NCI-H82 (cell line): ENCODE data around the gene SYNE3.
A peak's percentile ranks its signal among the peaks of the same experiment; 100 is the strongest.

Experiments
- DNase-seq: peaks from one replicate; lab custom pipeline; 2025; lab: John Stamatoyannopoulos, UW

Gene SYNE3

DNA sequence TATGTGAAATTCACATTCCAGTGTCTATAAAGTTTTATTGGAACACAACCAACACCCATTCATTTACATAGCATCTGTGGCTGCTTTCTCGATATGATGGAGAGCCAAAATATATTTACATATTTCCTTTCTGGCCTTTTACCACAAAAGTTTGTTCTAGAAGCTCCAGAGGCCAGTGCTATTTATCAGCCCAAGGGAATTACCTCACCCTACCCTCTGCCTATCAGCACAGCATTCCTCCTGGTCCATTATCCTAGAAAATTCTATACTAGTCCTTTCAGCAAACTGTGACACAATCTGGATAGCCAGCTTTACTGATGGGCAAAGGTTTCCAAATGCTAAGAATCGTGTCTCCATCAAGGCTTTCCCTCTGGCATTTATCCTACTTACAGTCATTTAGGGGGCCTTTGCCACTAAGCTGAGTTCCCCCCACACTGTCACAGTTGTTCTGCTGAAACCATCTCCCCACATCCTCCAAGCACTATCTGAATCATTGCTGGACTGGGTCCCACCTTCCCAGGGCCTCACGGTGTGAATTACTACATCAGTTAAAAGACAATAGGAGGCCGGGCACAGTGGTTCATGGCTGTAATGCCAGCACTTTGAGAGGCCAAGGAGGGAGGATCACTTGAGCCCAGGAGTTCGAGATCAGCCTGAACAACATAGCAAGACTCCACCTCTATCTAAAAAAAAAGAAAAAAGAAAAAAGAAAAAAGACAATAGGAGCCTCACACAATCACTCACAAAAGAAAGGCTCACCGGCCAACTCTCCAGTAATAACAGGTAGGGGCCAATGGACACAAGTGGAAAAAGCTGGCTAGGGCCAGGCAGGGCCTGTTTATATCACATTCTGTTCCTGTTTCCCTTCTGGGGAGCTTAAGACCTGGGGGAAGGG lies 12.1 kb downstream of the SYNE3 start:
- DNase-seq, result no peak

DNA sequence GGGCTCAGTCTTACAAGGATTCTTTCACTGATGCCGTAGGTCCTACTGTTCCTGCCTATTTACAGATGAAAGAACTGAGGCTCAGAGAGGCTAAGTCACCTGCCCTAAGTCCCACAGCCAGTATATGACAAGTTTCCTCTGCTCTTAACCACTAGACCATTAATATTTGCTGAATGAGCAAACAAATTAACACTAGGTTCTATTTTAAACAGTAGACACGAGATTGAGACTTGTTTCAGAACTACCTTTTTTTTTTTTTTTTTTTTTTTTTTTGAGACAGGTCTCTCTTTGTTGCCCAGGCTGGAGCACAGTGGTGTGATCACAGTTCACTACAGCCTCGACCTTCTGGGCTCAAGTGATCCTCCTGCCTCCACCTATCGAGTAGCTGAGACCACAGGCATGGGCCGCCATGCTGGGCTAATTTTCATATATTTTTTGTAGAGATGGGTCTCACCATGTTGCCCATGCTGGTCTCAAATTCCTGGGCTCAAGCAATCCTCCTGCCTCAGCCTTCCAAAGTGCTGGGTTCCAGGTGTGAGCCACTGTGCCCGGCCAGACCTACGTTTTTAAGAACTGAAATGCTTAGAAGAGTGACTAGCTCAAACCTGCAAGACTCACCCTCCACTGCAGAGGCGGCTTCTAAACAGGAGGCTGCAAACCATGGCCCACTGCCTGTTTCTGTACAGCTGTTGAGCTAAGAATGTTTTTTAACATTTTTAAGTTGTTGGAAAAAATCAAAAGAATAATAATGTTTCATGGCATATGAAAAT lies 12.9 kb downstream of the SYNE3 start:
- no peak for DNase-seq

DNA sequence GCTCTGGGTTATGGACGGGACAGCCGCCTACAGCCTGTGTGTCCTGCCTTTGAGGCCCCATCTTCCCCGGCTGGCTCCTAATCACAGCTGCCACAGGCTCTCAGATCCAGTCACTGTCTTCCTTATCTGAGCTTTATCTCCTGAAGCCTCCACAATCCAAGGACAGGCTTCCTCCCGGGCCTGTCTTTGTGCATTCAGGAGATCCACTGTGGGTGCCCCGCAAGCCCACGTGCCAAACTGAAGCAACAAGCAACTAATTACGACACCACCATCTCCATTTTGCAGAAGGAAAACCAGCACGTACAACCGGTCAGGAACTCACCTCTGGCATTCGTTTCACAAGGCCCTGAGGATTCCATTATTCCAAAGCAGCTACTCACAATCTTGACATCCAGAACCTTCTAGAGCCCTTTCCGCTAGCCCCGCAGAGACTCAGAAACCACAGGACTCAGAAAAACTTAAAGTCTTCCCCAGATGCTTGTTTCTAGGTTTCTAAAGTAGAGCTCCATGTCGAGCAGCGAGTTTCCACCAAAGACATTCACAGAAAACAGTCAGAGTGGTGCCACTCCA lies 14.0 kb downstream of the SYNE3 start:
- DNase-seq, result no peak

DNA sequence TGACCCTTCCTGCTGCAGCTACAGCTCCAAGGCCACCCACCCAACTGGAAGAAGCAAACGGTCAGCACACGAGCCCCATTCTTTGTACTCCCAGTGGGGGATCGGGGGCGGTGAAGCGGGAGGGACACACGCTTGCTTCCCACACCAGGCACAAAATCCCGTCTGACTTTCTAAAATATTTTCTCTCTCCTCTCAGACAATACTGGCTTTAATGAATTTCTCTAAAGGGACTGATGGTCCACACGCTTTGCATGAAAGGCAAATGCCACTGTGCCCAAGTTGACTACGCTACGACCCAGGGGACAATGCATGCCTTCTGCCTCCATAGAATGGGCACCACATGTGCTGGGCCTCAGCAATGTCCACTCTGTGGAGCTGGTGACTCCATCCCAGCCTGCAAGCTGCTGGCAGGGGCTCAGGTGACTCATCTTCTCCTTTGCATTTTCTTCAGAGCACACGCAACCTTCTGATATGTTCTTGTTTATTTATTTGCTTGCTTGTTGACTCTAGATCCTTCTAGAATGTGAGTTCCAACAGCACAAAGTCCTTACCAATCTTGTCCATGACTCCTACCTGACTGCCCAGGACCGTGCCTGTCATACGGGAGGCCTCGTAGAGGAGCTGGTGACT lies 15.6 kb downstream of the SYNE3 start:
- DNase-seq, result no peak

GRCh38 chr14:95500201-95500681 lies 16.2 kb downstream of the SYNE3 start:
- DNase-seq, result no peak

DNA sequence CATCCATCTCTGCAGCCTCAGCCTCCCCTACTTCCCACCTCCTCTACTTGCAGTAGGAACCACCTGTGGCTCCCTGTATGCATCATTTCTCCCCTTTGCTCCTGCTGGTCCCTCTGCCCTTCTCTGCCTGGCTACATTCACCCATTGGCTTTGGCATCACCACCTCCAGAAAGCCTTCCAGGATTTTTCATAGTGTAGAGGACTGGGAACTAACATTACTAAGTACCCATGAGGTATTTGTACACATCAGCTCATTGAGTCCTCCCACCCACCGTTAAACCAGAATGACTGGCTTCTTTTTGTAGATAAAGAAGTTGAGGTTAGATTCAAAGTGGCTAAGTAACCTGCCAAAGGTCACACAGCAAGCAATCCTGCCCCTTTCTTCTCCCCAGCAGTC lies 17.1 kb downstream of the SYNE3 start:
- no peak for DNase-seq

DNA sequence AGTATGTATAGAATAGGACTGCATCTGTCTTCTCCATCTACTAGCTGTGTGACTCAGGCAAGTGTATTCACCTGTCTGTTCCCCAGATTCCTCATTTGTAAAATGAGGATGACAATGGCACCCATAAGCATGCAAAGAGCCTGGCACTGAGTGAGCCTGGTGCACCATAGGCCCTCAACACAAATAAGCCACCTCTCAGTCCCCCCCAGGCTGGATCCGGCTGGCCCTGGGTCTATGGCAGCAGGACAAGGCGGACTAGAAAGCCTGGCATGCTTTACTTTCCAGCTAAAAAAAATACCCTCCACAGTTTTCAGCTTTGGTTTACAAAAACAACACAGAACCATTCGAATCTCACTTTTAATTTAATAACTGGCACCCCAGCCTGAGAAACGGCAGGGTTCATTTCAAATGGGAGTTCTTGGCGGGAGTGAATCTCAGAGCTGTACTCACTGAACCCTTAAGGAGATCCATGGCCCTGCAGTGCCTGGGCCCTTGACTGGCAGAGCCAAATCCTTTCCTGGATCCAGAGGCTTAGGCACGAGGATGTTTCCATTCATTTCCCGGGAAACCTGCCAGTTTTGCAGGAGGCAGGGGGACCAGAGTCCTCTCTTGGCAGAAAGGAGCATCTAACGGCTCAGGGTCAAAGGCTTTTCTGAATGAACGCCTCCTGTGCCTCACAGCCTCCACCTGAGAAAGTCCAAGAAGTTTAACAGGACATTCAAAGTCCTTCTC lies 17.7 kb downstream of the SYNE3 start:
- DNase-seq, result peak; percentile 9

GRCh38 chr14:95497561-95498011 lies 18.9 kb downstream of the SYNE3 start:
- DNase-seq, result peak; percentile 86

GRCh38 chr14:95496690-95497259 lies 19.7 kb downstream of the SYNE3 start:
- peak; percentile 21 for DNase-seq

GRCh38 chr14:95496111-95496681 lies 20.3 kb downstream of the SYNE3 start:
- DNase-seq, result no peak

GRCh38 chr14:95495538-95496025 lies 20.9 kb downstream of the SYNE3 start:
- no peak for DNase-seq

DNA sequence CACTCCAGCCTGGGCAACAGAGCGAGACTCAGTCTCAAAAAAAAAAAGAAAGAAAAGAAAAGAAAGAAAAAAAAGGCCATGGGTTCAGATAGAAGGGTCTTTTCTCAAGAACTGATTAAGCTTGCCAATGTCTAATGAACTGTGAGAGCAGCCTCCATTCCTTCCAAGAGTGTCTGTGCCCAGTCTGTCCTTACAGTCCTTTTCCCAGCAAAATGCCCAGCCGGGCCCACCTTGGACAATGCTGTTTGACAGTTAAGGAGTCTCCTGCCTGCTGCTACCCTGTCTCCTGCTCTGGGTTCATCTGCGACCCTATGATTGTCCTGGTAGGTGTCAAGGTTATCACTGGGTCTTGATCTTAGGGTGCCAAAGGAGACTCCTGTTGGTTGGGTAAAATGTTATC lies 21.4 kb downstream of the SYNE3 start:
- no peak for DNase-seq

- no peak for DNase-seq
These were observed 22.0 kb downstream of the SYNE3 start for GRCh38 chr14:95494456-95494855.

DNA sequence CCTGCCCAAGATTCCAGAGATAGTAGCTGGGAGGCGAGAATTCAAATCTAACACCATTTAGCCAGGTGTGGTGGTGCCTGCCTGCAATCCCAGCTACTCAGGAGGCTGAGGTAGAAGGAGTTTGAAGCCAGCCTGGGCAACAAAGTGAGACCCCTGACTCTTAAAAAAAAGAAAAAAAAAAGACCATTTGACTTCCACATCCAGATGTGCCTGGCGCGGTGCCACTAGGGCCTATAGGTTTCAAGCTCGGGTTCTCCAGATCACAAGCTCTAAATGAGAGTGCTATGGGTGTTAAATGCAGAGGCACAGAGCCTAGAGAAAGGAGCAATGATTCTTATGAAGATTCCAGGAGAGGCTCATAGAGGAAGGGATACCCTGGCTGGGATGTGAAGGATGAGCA lies 22.5 kb downstream of the SYNE3 start:
- no peak for DNase-seq

DNA sequence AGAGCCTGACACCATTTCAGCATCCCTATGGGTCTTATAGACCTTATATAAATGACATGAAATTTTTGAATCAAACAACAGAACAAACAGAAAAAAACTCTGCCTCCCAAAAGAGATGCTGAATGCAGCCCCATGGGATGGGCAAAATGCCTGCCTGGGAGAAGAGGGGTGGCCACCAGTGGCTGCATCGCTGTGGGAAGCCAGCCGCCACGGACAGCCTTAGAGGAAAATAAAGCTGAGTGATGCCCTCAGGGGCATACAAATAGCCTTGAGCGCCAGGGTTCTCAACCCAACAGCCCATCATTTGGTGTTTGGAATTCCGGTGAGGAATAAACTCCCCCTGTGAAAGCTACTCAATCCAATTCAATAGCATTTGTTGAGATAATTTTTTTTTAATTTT lies 22.9 kb downstream of the SYNE3 start:
- DNase-seq, result no peak

DNA sequence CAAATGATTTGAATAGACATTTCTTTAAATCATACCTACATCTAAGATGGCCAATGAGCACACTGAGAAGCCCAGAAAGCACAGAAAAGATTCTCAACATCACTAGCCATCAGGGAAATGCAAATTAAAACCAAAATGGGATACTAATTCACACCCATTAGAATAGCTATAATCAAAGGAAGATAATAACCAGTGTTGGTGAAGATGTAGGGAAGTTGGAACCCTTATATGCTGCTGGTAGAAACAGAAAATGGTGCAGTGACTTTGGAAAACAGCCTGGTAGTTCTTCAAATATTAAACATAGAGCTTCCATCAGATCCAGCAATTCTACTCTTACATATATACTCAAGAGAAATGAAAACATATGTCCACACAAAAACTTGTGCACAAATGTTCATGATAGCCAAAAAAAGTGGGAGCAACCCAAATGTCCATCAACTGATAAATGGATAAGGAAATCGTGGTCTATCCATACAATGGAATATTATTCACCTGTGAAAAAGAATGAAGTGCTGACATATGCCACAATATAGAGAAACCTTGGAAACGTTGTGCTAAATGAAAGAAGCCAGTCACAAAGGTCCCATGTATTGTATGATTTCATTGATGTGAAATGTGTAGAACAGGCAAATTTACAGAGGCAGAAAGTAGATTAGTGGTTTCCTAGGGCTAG lies 24.4 kb downstream of the SYNE3 start:
- no peak for DNase-seq

- DNase-seq, result no peak
These were observed 25.6 kb downstream of the SYNE3 start for GRCh38 chr14:95490727-95491451.

GRCh38 chr14:95490138-95490509 lies 26.3 kb downstream of the SYNE3 start:
- DNase-seq, result no peak
